ENCODE results near the gene TAOK3. TPM values are rescaled to one million over a fixed set of nuclear protein-coding genes. Genes with fewer than 3 reads are reported as not detected.

TAOK3 gene
- total RNA-seq, 2 experiments from 2014 or later, result 47.5 to 50.4 TPM

GRCh38 chr12:118391836-118392235 is 19.1 kb upstream of the TAOK3 start:
- Mint-ChIP-seq H3K27ac (no peak overlapping the region), H3K9me3 (no peaks in the 10 kb centered on the region), H3K27me3 (no peaks in the 10 kb centered on the region), H3K4me3 (no peak overlapping the region), H3K4me1 (ENCODE audit: low read depth) (no peaks in the 10 kb centered on the region), H3K36me3 (peaks cover 43% of the 10 kb centered on the region)
- ChIA-PET CTCF (interaction anchor here (1.1 to 1.3 kb wide), 2 partner anchors 14 to 1153 kb away, joined by 3 to 7 read pairs; no protein-coding TSS in a partner anchor), POLR2A (no interaction called here)
- no peak for DNase-seq
- intact Hi-C loops (cut with micrococcal nuclease), result no loop called here

- POLR2A ChIA-PET, result no interaction called here
- CTCF ChIA-PET, result interaction anchor here (1.2 to 1.3 kb wide), 2 partner anchors 14 to 16 kb away, joined by 5 to 7 read pairs; no protein-coding TSS in a partner anchor
- peaks cover 43% of the 10 kb centered on the region for H3K36me3 Mint-ChIP-seq
- DNase-seq, result no peak
- intact Hi-C loops (cut with micrococcal nuclease), result no loop called here
- no peaks in the 10 kb centered on the region for H3K27me3 Mint-ChIP-seq
- no peak overlapping the region for H3K27ac Mint-ChIP-seq
- no peaks in the 10 kb centered on the region for H3K4me1 Mint-ChIP-seq (ENCODE audit: low read depth)
- H3K4me3 Mint-ChIP-seq, result no peak overlapping the region
- H3K9me3 Mint-ChIP-seq, result no peaks in the 10 kb centered on the region
These were observed 18.7 kb upstream of the TAOK3 start for GRCh38 chr12:118391424-118391823.

- peak; percentile 84 for DNase-seq
- POLR2A ChIA-PET, result interaction anchor here (2.7 kb wide), 1 partner anchor 242 kb away, joined by 14 read pairs; the partner anchor contains the start of gene PEBP1
- intact Hi-C loops (cut with micrococcal nuclease), result loop anchor here (1.0 to 10.0 kb wide), 4 partner anchors 242 to 1287 kb away; partner anchors contain the start of genes PEBP1, PRKAB1 and WSB2
- Mint-ChIP-seq H3K27me3 (no peaks in the 10 kb centered on the region), H3K27ac (peak overlapping the region; percentile 87), H3K36me3 (peaks cover 13% of the 10 kb centered on the region), H3K9me3 (no peaks in the 10 kb centered on the region), H3K4me1 (ENCODE audit: low read depth) (peaks cover 33% of the 10 kb centered on the region), H3K4me3 (peak overlapping the region; percentile 90)
- CTCF ChIA-PET, result interaction anchor here (0.7 to 4.6 kb wide), 22 partner anchors 10 to 503 kb away, joined by 3 to 113 read pairs (median 6); partner anchors contain the start of gene PEBP1
These were observed 5.3 kb upstream of the TAOK3 start for GRCh38 chr12:118377884-118378470.

GRCh38 chr12:118377021-118377883 is 4.5 kb upstream of the TAOK3 start:
- no peak for DNase-seq

GRCh38 chr12:118376089-118377020 is 3.6 kb upstream of the TAOK3 start, which contains the start of gene SUDS3:
Gene SUDS3 (plus strand): TSS chr12:118376555. CDS start chr12:118376692, 137 bp downstream.
- ChIA-PET CTCF (interaction anchor here (0.6 to 4.6 kb wide), 56 partner anchors 8 to 1297 kb away, joined by 3 to 113 read pairs (median 5); partner anchors contain the start of genes PEBP1 and PRKAB1), POLR2A (interaction anchor here (0.8 to 2.7 kb wide), 9 partner anchors 18 to 315 kb away, joined by 3 to 14 read pairs (median 6); partner anchors contain the start of genes PEBP1 and WSB2)
- H3K36me3 Mint-ChIP-seq, result peaks cover 6% of the 10 kb centered on the region
- H3K9me3 Mint-ChIP-seq, result no peaks in the 10 kb centered on the region
- intact Hi-C loops (cut with micrococcal nuclease), result loop anchor here (1.0 to 10.0 kb wide), 6 partner anchors 194 to 1288 kb away; partner anchors contain the start of genes PRKAB1 and WSB2
- DNase-seq, result peak; percentile 95
- no peaks in the 10 kb centered on the region for H3K27me3 Mint-ChIP-seq
- H3K4me1 Mint-ChIP-seq (ENCODE audit: low read depth), result peaks cover 34% of the 10 kb centered on the region
- H3K4me3 Mint-ChIP-seq, result peak within 1 kb of the TSS; percentile 90
- peak within 1 kb of the TSS; percentile 99 for H3K27ac Mint-ChIP-seq

More at GRCh38 chr12:118377021-118377883, 4.5 kb upstream of the TAOK3 start:
- POLR2A ChIA-PET, result interaction anchor here (1.3 to 2.7 kb wide), 3 partner anchors 18 to 241 kb away, joined by 7 to 14 read pairs (median 7); partner anchors contain the start of gene PEBP1
- peak overlapping the region; percentile 90 for H3K4me3 Mint-ChIP-seq
- H3K27ac Mint-ChIP-seq, result peak overlapping the region; percentile 87
- H3K27me3 Mint-ChIP-seq, result no peaks in the 10 kb centered on the region
- intact Hi-C loops (cut with micrococcal nuclease), result loop anchor here (2.0 to 10.0 kb wide), 3 partner anchors 316 to 1288 kb away; partner anchors contain the start of genes PRKAB1 and WSB2
- CTCF ChIA-PET, result interaction anchor here (0.6 to 4.6 kb wide), 38 partner anchors 10 to 1296 kb away, joined by 3 to 113 read pairs (median 8); partner anchors contain the start of genes PEBP1 and PRKAB1
- H3K36me3 Mint-ChIP-seq, result peaks cover 13% of the 10 kb centered on the region
- no peaks in the 10 kb centered on the region for H3K9me3 Mint-ChIP-seq
- H3K4me1 Mint-ChIP-seq (ENCODE audit: low read depth), result peaks cover 33% of the 10 kb centered on the region

GRCh38 chr12:118375348-118375747 is 2.6 kb upstream of the TAOK3 start:
- H3K9me3 Mint-ChIP-seq, result no peaks in the 10 kb centered on the region
- no peak for DNase-seq
- ChIA-PET CTCF (interaction anchor here (0.6 to 4.6 kb wide), 40 partner anchors 8 to 1298 kb away, joined by 3 to 113 read pairs (median 6); partner anchors contain the start of gene PEBP1), POLR2A (interaction anchor here (0.8 to 2.7 kb wide), 7 partner anchors 17 to 314 kb away, joined by 3 to 14 read pairs (median 5); partner anchors contain the start of genes PEBP1 and WSB2)
- H3K27me3 Mint-ChIP-seq, result no peaks in the 10 kb centered on the region
- peak overlapping the region; percentile 99 for H3K27ac Mint-ChIP-seq
- peaks cover 5% of the 10 kb centered on the region for H3K36me3 Mint-ChIP-seq
- peaks cover 44% of the 10 kb centered on the region for H3K4me1 Mint-ChIP-seq (ENCODE audit: low read depth)
- H3K4me3 Mint-ChIP-seq, result no peak overlapping the region
- intact Hi-C loops (cut with micrococcal nuclease), result loop anchor here (10.0 kb wide), 1 partner anchor 1289 kb away; the partner anchor contains the start of gene PRKAB1

- Mint-ChIP-seq H3K27ac (no peak overlapping the region), H3K9me3 (no peaks in the 10 kb centered on the region), H3K4me1 (ENCODE audit: low read depth) (peaks cover 46% of the 10 kb centered on the region), H3K4me3 (no peak overlapping the region), H3K36me3 (peaks cover 2% of the 10 kb centered on the region), H3K27me3 (no peaks in the 10 kb centered on the region)
- ChIA-PET CTCF (interaction anchor here (1.1 to 4.6 kb wide), 16 partner anchors 16 to 500 kb away, joined by 3 to 113 read pairs (median 10); partner anchors contain the start of gene PEBP1), POLR2A (interaction anchor here (1.2 kb wide), 1 partner anchor 192 kb away, joined by 4 read pairs; no protein-coding TSS in a partner anchor)
- no peak for DNase-seq
- intact Hi-C loops (cut with micrococcal nuclease), result loop anchor here (5.0 to 10.0 kb wide), 2 partner anchors 323 to 1290 kb away; partner anchors contain the start of gene PRKAB1
These were observed 2.2 kb upstream of the TAOK3 start for GRCh38 chr12:118374909-118375308.

- ChIA-PET CTCF (interaction anchor here (0.6 to 2.3 kb wide), 5 partner anchors 15 to 334 kb away, joined by 3 to 17 read pairs (median 3); no protein-coding TSS in a partner anchor), POLR2A (interaction anchor here (0.7 kb wide), 1 partner anchor 15 kb away, joined by 3 read pairs; no protein-coding TSS in a partner anchor)
- intact Hi-C loops (cut with micrococcal nuclease), result loop anchor here (5.0 to 10.0 kb wide), 2 partner anchors 322 to 1291 kb away; partner anchors contain the start of gene PRKAB1
- no peaks in the 10 kb centered on the region for H3K27me3 Mint-ChIP-seq
- H3K9me3 Mint-ChIP-seq, result no peaks in the 10 kb centered on the region
- no peaks in the 10 kb centered on the region for H3K36me3 Mint-ChIP-seq
- peaks cover 46% of the 10 kb centered on the region for H3K4me1 Mint-ChIP-seq (ENCODE audit: low read depth)
- H3K4me3 Mint-ChIP-seq, result peak overlapping the region; percentile 90
- DNase-seq, result no peak
- H3K27ac Mint-ChIP-seq, result peak overlapping the region; percentile 95
These were observed 1.5 kb upstream of the TAOK3 start for GRCh38 chr12:118374126-118374725.

GRCh38 chr12:118373616-118374015 is 909 bp upstream of the TAOK3 start:
- intact Hi-C loops (cut with micrococcal nuclease), result loop anchor here (1.0 to 10.0 kb wide), 5 partner anchors 14 to 1291 kb away; partner anchors contain the start of genes PEBP1 and PRKAB1
- ChIA-PET CTCF (interaction anchor here (0.6 to 2.3 kb wide), 5 partner anchors 15 to 328 kb away, joined by 3 to 17 read pairs (median 3); no protein-coding TSS in a partner anchor), POLR2A (interaction anchor here (0.7 to 1.6 kb wide), 3 partner anchors 15 to 100 kb away, joined by 3 read pairs; no protein-coding TSS in a partner anchor)
- Mint-ChIP-seq H3K4me3 (peak overlapping the region; percentile 90), H3K27ac (peak overlapping the region; percentile 95), H3K36me3 (no peaks in the 10 kb centered on the region), H3K27me3 (no peaks in the 10 kb centered on the region), H3K4me1 (ENCODE audit: low read depth) (peaks cover 46% of the 10 kb centered on the region), H3K9me3 (no peaks in the 10 kb centered on the region)
- no peak for DNase-seq

Measured in activated CD4-positive, alpha-beta memory T cell treated with anti-CD3 and anti-CD28 coated beads for 36 hours (primary cell).